SK-N-SH treated with all-trans-retinoic acid at 6 μM for 48 hours (cell line): Measurements from ENCODE around the gene MYOC.

ENCODE experiments used
- ATAC-seq: fragments of 200-7000 bp; cut with Tn5 transposase; 3 replicates; pipeline ENCODE4 v1.9.1; 2020; ENCODE audit warnings: mild to moderate bottlenecking, moderate library complexity
- ARNTL ChIP-seq: fragments of 450-650 bp; formaldehyde crosslinking; IDR thresholded peaks from 2 replicates; pipeline ENCODE4 v1.5.0; 2020; ENCODE audit warnings: low read depth, mild to moderate bottlenecking, moderate library complexity, borderline replicate concordance
- BACH2 ChIP-seq: fragments of 250-450 bp; sonication (Bioruptor Pico); IDR thresholded peaks from 2 replicates; pipeline ENCODE4 v1.9.0; 2021; ENCODE audit warnings: mild to moderate bottlenecking, borderline replicate concordance
- CSDC2 ChIP-seq: fragments of 250-450 bp; sonication (Bioruptor Pico); IDR thresholded peaks from 2 replicates; pipeline ENCODE4 v1.5.0; 2020; ENCODE audit warnings: mild to moderate bottlenecking, moderate library complexity
- CSRNP3 ChIP-seq: fragments of 250-450 bp; sonication (Bioruptor Pico); IDR thresholded peaks from 2 replicates; pipeline ENCODE4 v1.5.1; 2021; ENCODE audit warnings: mild to moderate bottlenecking, moderate library complexity
- ESRRG ChIP-seq: fragments of 250-450 bp; sonication (Bioruptor Pico); IDR thresholded peaks from 2 replicates; pipeline ENCODE4 v1.6.1; 2021; ENCODE audit warnings: mild to moderate bottlenecking
- ISL1 ChIP-seq: fragments of 250-450 bp; sonication (Bioruptor Pico); IDR thresholded peaks from 2 replicates; pipeline ENCODE4 v2.1.2; 2022; ENCODE audit warnings: mild to moderate bottlenecking, moderate library complexity
- OSR1 ChIP-seq: fragments of 250-450 bp; sonication (Bioruptor Pico); IDR thresholded peaks from 2 replicates; pipeline ENCODE4 v1.8.0; 2022; ENCODE audit warnings: moderate library complexity, mild to moderate bottlenecking, inconsistent platforms
- POU6F1 ChIP-seq: fragments of 250-450 bp; sonication (Bioruptor Pico); IDR thresholded peaks from 2 replicates; pipeline ENCODE4 v1.8.0; 2021; ENCODE audit warnings: low read depth, mild to moderate bottlenecking, moderate library complexity, borderline replicate concordance
- RARB ChIP-seq: fragments of 250-450 bp; sonication (Bioruptor Pico); IDR thresholded peaks from 2 replicates; pipeline ENCODE4 v1.8.0; 2021; ENCODE audit warnings: mild to moderate bottlenecking, moderate library complexity
- SNAI2 ChIP-seq: fragments of 250-450 bp; sonication (Bioruptor Pico); IDR thresholded peaks from 2 replicates; pipeline ENCODE4 v1.5.0; 2020; ENCODE audit warnings: mild to moderate bottlenecking, moderate library complexity
- TCF4 ChIP-seq: fragments of 250-450 bp; sonication (Bioruptor Pico); IDR thresholded peaks from 2 replicates; pipeline ENCODE4 v1.8.0; 2021; ENCODE audit warnings: mild to moderate bottlenecking, moderate library complexity, borderline replicate concordance
- TOX ChIP-seq: fragments of 250-450 bp; sonication (Bioruptor Pico); IDR thresholded peaks from 2 replicates; pipeline ENCODE4 v1.8.0; 2021; ENCODE audit warnings: mild to moderate bottlenecking, moderate library complexity, borderline replicate concordance
- TSHZ2 ChIP-seq: fragments of 250-450 bp; sonication (Bioruptor Pico); IDR thresholded peaks from 2 replicates; pipeline ENCODE4 v1.5.0; 2020; ENCODE audit warnings: mild to moderate bottlenecking, moderate library complexity
- ZFP3 ChIP-seq: fragments of 250-450 bp; sonication (Bioruptor Pico); IDR thresholded peaks from 2 replicates; pipeline ENCODE4 v1.5.0; 2020; ENCODE audit warnings: mild to moderate bottlenecking, moderate library complexity
- ZNF565 ChIP-seq: fragments of 450-650 bp; formaldehyde crosslinking; conservative IDR thresholded peaks from 2 replicates; pipeline ENCODE4 v1.5.0; 2020; ENCODE audit warnings: low read depth, mild to moderate bottlenecking, moderate library complexity
- ZNF70 ChIP-seq: fragments of 450-650 bp; formaldehyde crosslinking; IDR thresholded peaks from 2 replicates; pipeline ENCODE4 v1.5.0; 2020; ENCODE audit warnings: mild to moderate bottlenecking, moderate library complexity
- ZNF8 ChIP-seq: fragments of 450-650 bp; formaldehyde crosslinking; IDR thresholded peaks from 2 replicates; pipeline ENCODE4 v1.5.0; 2020; ENCODE audit warnings: mild to moderate bottlenecking, moderate library complexity

The MYOC gene

DNA sequence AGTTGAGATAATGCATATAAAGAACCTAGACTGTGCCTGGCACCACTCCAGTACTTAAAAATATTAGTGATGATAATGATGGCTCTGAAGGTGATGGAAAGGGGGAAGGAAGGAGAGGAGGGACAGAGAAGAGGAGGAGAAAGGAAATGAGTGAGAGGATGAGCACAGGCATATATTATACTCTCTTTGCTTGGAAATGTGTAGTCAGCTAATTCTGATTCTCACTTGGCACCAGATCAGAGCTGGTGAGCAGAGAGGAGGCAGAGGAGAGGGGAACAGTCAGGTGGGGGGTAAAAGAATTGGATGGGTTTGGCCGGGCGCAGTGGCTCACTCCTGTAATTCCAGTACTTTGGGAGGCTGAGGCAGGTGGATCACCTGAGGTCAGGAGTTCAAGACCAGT is 24.3 kb upstream of the MYOC start:
- ATAC-seq, result no peak
- no peak for TF ChIP-seq ZNF8
- TF ChIP-seq CSDC2, result no peak
- no peak for TF ChIP-seq TSHZ2 (CRISPR knock-in tag)
- no peak for TF ChIP-seq BACH2 (CRISPR knock-in tag)

DNA sequence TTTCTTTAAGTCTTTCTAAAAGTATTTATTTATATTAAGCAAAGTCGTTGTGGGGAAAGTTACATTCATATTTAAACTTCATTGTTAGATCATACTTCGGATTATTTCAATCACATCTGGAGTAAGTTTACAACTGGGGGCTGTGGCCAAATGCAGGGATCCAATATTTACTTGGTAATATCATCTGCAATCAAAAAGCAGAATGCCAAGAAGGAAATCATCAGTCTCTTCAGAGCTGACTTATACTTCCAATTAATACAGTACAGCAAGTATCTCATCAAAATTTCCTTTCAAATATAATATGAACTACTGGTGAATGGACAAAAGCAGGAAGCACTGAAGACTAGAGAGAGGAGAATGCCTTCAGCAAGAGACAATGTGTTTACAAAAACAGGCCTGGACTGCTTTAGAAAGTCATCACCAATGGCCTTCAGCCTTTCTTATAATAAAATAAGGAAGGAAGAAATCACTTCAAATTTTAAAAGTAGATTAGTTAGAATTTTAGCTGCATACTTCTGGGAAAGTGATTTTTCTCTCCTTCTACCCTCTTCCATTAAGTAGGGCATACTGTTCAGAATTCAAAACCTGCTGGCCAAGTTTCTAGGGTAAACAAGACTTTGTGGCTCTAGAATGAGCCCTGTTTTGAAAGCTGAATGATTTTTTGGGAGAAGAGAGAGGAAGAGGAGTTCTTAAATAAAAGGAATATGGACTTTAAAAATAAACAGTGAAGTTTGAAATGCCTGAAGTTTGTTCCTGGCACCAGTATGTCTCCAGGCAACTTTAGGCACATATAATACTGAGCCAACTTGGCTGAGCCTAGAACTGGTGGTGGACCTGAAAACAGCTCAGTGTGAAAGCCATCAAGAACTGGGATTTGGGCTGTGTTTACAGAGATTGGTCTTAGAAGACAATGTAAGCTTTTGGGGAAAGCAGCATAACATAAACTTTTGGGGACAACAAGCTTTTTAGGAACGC is 22.2 kb upstream of the MYOC start:
- no peak for TF ChIP-seq ISL1 (CRISPR knock-in tag)
- no peak for TF ChIP-seq CSRNP3 (CRISPR knock-in tag)
- TF ChIP-seq ZNF70 (CRISPR knock-in tag), result no peak
- no peak for TF ChIP-seq POU6F1 (CRISPR knock-in tag)
- TF ChIP-seq ARNTL (CRISPR knock-in tag), result no peak
- no peak for TF ChIP-seq TCF4 (CRISPR knock-in tag)
- no peak for TF ChIP-seq OSR1 (CRISPR knock-in tag)
- no peak for TF ChIP-seq BACH2 (CRISPR knock-in tag)
- ATAC-seq, result no peak

GRCh38 chr1:171670739-171671138 is 18.3 kb upstream of the MYOC start:
- TF ChIP-seq TOX (CRISPR knock-in tag) (no peak), ZFP3 (CRISPR knock-in tag) (no peak), ZNF70 (CRISPR knock-in tag) (no peak), ZNF565 (no peak), RARB (CRISPR knock-in tag) (no peak), BACH2 (CRISPR knock-in tag) (no peak), ESRRG (CRISPR knock-in tag) (no peak), CSDC2 (no peak), TSHZ2 (CRISPR knock-in tag) (no peak)

DNA sequence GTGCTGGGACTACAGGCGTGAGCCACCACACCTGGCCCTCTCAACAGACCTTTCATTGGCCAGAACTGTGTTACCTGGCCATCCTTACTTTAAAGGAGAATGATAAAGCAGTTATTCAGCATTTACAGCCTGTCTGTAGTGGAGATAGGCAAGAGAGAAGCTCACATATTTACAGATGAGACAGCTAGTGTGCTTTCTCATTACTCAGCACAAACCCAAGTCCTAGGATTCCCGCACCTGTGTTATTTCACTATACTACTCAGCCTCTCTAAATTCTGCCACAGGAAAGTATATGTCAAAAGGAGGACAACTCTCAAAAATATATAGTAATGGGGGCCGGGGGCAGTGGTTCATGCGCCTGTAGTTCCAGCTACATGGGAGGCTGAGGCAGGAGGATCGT is 15.9 kb upstream of the MYOC start:
- TF ChIP-seq ESRRG (CRISPR knock-in tag) (no peak), TOX (CRISPR knock-in tag) (no peak), ZNF8 (no peak), TCF4 (CRISPR knock-in tag) (no peak), SNAI2 (CRISPR knock-in tag) (no peak), ZNF565 (no peak)
- TF ChIP-seq, all 23 proteins: peak for 0
- no peak for ATAC-seq

More at GRCh38 chr1:171670739-171671138, 18.3 kb upstream of the MYOC start:
- no peak for ATAC-seq
